Measurements from ENCODE around the gene ABCC1.

The ABCC1 gene

DNA sequence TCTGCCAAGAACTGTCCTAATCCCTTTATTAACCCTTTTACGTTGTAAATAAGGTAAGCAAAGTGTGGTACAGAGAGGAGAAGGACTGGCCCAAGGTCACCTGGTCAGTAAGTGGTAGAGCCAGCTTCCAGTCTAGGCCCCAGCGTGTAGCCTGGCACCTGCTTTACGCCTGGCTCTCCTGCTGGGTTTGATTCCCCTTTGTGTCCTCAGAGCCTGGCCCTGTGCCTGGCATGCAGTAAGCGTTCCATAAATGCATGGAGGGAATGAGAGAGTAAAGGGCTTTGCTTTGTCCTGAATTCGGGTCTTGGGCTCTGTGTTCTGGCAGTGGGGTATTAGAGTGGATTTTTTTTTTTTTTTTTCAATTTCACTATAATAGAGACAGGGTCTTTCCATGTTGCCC lies 62.7 kb downstream of the ABCC1 start:
- ChIA-PET CTCF (no interaction called here), POLR2A (no interaction called here)
- TF ChIP-seq ZEB2 (tag by site-specific recombination; IDR thresholded peaks at IDR 0.05) = no peak
- Histone ChIP-seq H3K4me1 (ENCODE audit: control insufficient read depth, insufficient read depth, low read length) (no peaks in the 10 kb centered on the region; the same call in 1 of the 2 replicates), H3K9me3 (ENCODE audit: control insufficient read depth, insufficient read depth, low read depth, low read length) (no peaks in the 10 kb centered on the region), H3K27ac (ENCODE audit: extremely low read depth, low read depth, low read length) (no peak overlapping the region), H3K4me3 (ENCODE audit: low read depth, low read length) (no peak overlapping the region), H3K36me3 (ENCODE audit: control insufficient read depth in 2 of 2, insufficient read depth in 1 of 2, low read length in 2 of 2) (peaks cover 3 to 39% of the 10 kb centered on the region in 2 experiments; a peak in 2 of 3 replicates)

DNA sequence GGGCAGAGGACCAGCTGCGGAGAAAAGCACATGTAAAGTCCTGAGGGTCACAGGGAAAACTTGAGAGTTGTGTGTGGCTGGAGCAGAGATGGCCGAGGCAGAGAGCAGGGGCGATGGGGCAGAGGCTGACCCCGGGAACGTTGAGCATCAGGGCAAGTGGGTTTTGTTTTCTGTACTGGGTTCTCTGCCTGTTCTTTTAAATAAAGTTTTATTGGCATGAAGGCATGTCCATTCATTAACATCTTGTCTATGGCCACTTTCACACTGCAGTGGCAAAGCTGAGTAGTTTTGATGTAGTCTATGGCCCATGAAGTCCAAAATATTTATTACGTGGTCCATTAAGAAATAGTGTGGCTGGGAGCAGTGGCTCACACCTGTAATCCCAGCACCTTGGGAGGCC lies 64.4 kb downstream of the ABCC1 start:
- CTCF ChIA-PET = no interaction called here
- POLR2A ChIA-PET = no interaction called here

DNA sequence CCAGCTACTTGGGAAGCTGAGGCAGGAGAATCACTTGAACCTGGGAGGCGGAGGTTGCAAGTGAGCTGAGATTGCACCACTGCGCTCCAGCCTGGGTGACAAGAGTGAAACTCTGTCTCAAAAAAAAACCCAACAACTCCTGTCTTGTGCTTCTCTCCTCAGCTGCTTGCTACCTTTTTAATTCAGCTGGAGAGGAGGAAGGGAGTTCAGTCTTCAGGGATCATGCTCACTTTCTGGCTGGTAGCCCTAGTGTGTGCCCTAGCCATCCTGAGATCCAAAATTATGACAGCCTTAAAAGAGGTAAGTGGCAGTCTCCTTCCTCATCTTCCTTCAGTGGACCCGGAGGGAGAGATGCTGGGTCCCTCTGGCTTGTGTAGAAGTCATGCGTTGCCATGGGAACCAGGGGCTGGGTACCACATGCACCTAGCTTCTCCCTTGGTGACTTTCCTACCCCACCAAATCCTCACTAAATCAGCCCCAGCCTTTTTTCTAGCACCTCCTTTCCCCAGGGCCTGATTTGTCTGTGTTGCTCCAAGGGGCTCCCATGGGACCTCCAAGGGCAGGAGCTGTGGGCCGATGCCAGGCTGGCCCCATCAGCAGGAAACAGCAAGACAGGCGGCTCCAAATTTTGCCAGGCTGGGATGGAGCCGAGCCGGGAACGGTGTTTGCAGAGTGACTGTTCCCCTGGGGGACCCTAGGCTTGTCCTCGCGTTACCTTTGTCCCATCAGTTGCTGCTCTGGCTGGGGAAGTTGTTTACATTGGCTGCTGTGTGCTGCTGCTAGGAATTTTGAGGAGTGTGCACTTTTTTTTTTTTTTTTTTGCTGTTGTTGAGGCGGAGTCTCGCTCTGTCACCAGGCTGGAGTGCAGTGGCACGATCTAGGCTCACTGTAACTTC lies 65.2 kb downstream of the ABCC1 start:
- Histone ChIP-seq H3K4me1 (ENCODE audit: control insufficient read depth, insufficient read depth, low read length) (no peaks in the 10 kb centered on the region; the same call in 1 of the 2 replicates), H3K36me3 (ENCODE audit: control insufficient read depth in 2 of 2, insufficient read depth in 1 of 2, low read length in 2 of 2) (peaks cover 3 to 50% of the 10 kb centered on the region in 2 experiments; a peak in 2 of 3 replicates), H3K4me3 (ENCODE audit: low read depth, low read length) (no peak overlapping the region), H3K27ac (ENCODE audit: extremely low read depth, low read depth, low read length) (no peak overlapping the region), H3K9me3 (ENCODE audit: control insufficient read depth, insufficient read depth, low read depth, low read length) (no peaks in the 10 kb centered on the region)
- ChIA-PET CTCF (no interaction called here), POLR2A (interaction anchor here (0.6 to 0.7 kb wide), 2 partner anchors 23 to 161 kb away, joined by 3 to 4 read pairs; no protein-coding TSS in a partner anchor)
- TF ChIP-seq WT1 (tag by site-specific recombination; IDR thresholded peaks at IDR 0.05) (peak; percentile 70), KLF8 (tag by site-specific recombination; IDR thresholded peaks at IDR 0.05) (0 out of 2 replicates have a peak, but pooled peaks have one; percentile 37), ZNF514 (tag by site-specific recombination; IDR thresholded peaks at IDR 0.05) (no peak), ZNF747 (tag by site-specific recombination; IDR thresholded peaks at IDR 0.05) (no peak), ZNF423 (tag by site-specific recombination; IDR thresholded peaks at IDR 0.05) (peak; percentile 50; the same call in 1 of the 2 replicates), ZNF560 (tag by site-specific recombination; IDR thresholded peaks at IDR 0.05; ENCODE audit: borderline replicate concordance) (no peak), ZNF837 (tag by site-specific recombination; IDR thresholded peaks at IDR 0.05) (no peak), ZNF596 (tag by site-specific recombination; IDR thresholded peaks at IDR 0.05) (no peak)
- TF ChIP-seq, protein P1, sequence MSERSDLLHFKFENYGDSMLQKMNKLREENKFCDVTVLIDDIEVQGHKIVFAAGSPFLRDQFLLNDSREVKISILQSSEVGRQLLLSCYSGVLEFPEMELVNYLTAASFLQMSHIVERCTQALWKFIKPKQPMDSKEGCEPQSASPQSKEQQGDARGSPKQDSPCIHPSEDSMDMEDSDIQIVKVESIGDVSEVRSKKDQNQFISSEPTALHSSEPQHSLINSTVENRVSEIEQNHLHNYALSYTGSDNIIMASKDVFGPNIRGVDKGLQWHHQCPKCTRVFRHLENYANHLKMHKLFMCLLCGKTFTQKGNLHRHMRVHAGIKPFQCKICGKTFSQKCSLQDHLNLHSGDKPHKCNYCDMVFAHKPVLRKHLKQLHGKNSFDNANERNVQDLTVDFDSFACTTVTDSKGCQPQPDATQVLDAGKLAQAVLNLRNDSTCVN (tag by site-specific recombination; optimal IDR thresholded peaks at IDR 0.05) = no peak

More for the DNA sequence above, 64.4 kb downstream of the ABCC1 start:
- no peak overlapping the region for H3K27ac ChIP-seq (ENCODE audit: extremely low read depth, low read depth, low read length)
- H3K36me3 ChIP-seq (ENCODE audit: control insufficient read depth in 2 of 2, insufficient read depth in 1 of 2, low read length in 2 of 2) = peaks cover 3 to 48% of the 10 kb centered on the region in 2 experiments; a peak in 2 of 3 replicates
- TF ChIP-seq, protein P2, sequence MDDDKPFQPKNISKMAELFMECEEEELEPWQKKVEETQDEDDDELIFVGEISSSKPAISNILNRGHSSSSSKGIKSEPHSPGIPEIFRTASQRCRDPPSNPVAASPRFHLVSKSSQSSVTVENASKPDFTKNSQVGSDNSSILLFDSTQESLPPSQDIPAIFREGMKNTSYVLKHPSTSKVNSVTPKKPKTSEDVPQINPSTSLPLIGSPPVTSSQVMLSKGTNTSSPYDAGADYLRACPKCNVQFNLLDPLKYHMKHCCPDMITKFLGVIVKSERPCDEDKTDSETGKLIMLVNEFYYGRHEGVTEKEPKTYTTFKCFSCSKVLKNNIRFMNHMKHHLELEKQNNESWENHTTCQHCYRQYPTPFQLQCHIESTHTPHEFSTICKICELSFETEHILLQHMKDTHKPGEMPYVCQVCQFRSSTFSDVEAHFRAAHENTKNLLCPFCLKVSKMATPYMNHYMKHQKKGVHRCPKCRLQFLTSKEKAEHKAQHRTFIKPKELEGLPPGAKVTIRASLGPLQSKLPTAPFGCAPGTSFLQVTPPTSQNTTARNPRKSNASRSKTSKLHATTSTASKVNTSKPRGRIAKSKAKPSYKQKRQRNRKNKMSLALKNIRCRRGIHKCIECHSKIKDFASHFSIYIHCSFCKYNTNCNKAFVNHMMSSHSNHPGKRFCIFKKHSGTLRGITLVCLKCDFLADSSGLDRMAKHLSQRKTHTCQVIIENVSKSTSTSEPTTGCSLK (tag by site-specific recombination; IDR thresholded peaks at IDR 0.05) = no peak
- TF ChIP-seq ZNF549 (tag by site-specific recombination; IDR thresholded peaks at IDR 0.05) (no peak), ZNF132 (tag by site-specific recombination; IDR thresholded peaks at IDR 0.05; ENCODE audit: borderline replicate concordance) (no peak), ZFP41 (tag by site-specific recombination; IDR thresholded peaks at IDR 0.05; ENCODE audit: borderline replicate concordance) (no peak), ZNF221 (tag by site-specific recombination; IDR thresholded peaks at IDR 0.05; ENCODE audit: borderline replicate concordance) (no peak), ZNF830 (tag by site-specific recombination; IDR thresholded peaks at IDR 0.05; ENCODE audit: low read depth) (no peak), KLF9 (tag by site-specific recombination; IDR thresholded peaks at IDR 0.05; ENCODE audit: low read depth) (no peak), KLF16 (tag by site-specific recombination; IDR thresholded peaks at IDR 0.05) (no peak), ZNF514 (tag by site-specific recombination; IDR thresholded peaks at IDR 0.05) (no peak), HOXC10 (CRISPR knock-in tag; IDR thresholded peaks at IDR 0.05) (no peak), YY1 (tag by site-specific recombination; IDR thresholded peaks at IDR 0.05) (no peak), ZNF623 (tag by site-specific recombination; IDR thresholded peaks at IDR 0.05) (no peak), ZNF175 (tag by site-specific recombination; IDR thresholded peaks at IDR 0.05) (no peak), ZNF19 (tag by site-specific recombination; IDR thresholded peaks at IDR 0.05; ENCODE audit: low read depth) (no peak), ZNF777 (tag by site-specific recombination; IDR thresholded peaks at IDR 0.05; ENCODE audit: borderline replicate concordance) (no peak)
- TF ChIP-seq, protein P3, sequence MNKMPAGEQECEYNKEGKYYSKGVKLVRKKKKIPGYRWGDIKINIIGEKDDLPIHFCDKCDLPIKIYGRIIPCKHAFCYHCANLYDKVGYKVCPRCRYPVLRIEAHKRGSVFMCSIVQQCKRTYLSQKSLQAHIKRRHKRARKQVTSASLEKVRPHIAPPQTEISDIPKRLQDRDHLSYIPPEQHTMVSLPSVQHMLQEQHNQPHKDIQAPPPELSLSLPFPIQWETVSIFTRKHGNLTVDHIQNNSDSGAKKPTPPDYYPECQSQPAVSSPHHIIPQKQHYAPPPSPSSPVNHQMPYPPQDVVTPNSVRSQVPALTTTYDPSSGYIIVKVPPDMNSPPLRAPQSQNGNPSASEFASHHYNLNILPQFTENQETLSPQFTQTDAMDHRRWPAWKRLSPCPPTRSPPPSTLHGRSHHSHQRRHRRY (tag by site-specific recombination; IDR thresholded peaks at IDR 0.05) = no peak
- TF ChIP-seq, protein P4, sequence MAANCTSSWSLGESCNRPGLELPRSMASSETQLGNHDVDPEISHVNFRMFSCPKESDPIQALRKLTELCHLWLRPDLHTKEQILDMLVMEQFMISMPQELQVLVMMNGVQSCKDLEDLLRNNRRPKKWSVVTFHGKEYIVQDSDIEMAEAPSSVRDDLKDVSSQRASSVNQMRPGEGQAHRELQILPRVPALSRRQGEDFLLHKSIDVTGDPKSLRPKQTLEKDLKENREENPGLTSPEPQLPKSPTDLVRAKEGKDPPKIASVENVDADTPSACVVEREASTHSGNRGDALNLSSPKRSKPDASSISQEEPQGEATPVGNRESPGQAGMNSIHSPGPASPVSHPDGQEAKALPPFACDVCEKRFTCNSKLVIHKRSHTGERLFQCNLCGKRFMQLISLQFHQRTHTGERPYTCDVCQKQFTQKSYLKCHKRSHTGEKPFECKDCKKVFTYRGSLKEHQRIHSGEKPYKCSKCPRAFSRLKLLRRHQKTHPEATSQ (tag by site-specific recombination; IDR thresholded peaks at IDR 0.05) = no peak
- TF ChIP-seq, protein P5, sequence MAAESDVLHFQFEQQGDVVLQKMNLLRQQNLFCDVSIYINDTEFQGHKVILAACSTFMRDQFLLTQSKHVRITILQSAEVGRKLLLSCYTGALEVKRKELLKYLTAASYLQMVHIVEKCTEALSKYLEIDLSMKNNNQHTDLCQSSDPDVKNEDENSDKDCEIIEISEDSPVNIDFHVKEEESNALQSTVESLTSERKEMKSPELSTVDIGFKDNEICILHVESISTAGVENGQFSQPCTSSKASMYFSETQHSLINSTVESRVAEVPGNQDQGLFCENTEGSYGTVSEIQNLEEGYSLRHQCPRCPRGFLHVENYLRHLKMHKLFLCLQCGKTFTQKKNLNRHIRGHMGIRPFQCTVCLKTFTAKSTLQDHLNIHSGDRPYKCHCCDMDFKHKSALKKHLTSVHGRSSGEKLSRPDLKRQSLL (tag by site-specific recombination; IDR thresholded peaks at IDR 0.05) = no peak
- H3K4me1 ChIP-seq (ENCODE audit: control insufficient read depth, insufficient read depth, low read length) = no peaks in the 10 kb centered on the region; the same call in 1 of the 2 replicates
- no peaks in the 10 kb centered on the region for H3K9me3 ChIP-seq (ENCODE audit: control insufficient read depth, insufficient read depth, low read depth, low read length)
- no peak overlapping the region for H3K4me3 ChIP-seq (ENCODE audit: low read depth, low read length)
